Measurements from ENCODE around the gene TNPO1. TPM values are rescaled to one million over a fixed set of nuclear protein-coding genes. Genes with fewer than 3 reads are reported as not detected.
A peak's percentile ranks its signal among the peaks of the same experiment; 100 is the strongest.

Gene TNPO1
- total and polyA plus RNA-seq, 2 of the 13 experiments (the other 11 are each of a cell fraction or from before 2014, with no cell fraction given), result 26.7 to 123 TPM

GRCh38 chr5:72848474-72849428 is 32.3 kb downstream of the TNPO1 start (continued):
- no peak for TF ChIP-seq CHD4 (IDR thresholded peaks at IDR 0.05; ENCODE audit: borderline replicate concordance, low read length)
- no peak for TF ChIP-seq PBX2 (CRISPR knock-in tag; IDR thresholded peaks at IDR 0.05)
- no peak for TF ChIP-seq FOXK1 (CRISPR knock-in tag; IDR thresholded peaks at IDR 0.05; ENCODE audit: borderline replicate concordance, low read depth)
- TF ChIP-seq TIGD3 (CRISPR knock-in tag; IDR thresholded peaks at IDR 0.05; ENCODE audit: borderline replicate concordance), result no peak
- no peak for TF ChIP-seq AGO1 (IDR thresholded peaks at IDR 0.05; ENCODE audit: low read depth, low read length, poor library complexity, severe bottlenecking)
- TF ChIP-seq RXRA (CRISPR knock-in tag; IDR thresholded peaks at IDR 0.05), result no peak
- TF ChIP-seq TGIF2 (CRISPR knock-in tag; IDR thresholded peaks at IDR 0.05), result peak; percentile 64; the same call in 1 of the 2 replicates
- TF ChIP-seq NCOA1 (CRISPR knock-in tag; IDR thresholded peaks at IDR 0.05), result no peak
- no peak; the same call in 1 of the 2 replicates for TF ChIP-seq ARID5B (CRISPR knock-in tag; IDR thresholded peaks at IDR 0.05)
- TF ChIP-seq YEATS4 (CRISPR knock-in tag; IDR thresholded peaks at IDR 0.05; ENCODE audit: borderline replicate concordance), result peak; percentile 51; the same call in 1 of the 2 replicates
- no peak for TF ChIP-seq ZNF670 (CRISPR knock-in tag; IDR thresholded peaks at IDR 0.05; ENCODE audit: borderline replicate concordance)
- TF ChIP-seq ONECUT2 (CRISPR knock-in tag; IDR thresholded peaks at IDR 0.05), result no peak
- no peak for TF ChIP-seq ZNF883 (CRISPR knock-in tag; IDR thresholded peaks at IDR 0.05; ENCODE audit: not compliant biosample characterization)
- no peak for TF ChIP-seq TBP (CRISPR knock-in tag; IDR thresholded peaks at IDR 0.05)
- no peak for TF ChIP-seq GABPB1 (CRISPR knock-in tag; IDR thresholded peaks at IDR 0.05)
- no peak for TF ChIP-seq ZNF850 (CRISPR knock-in tag; conservative IDR thresholded peaks at IDR 0.05)
- no peak for TF ChIP-seq ZNF672 (CRISPR knock-in tag; IDR thresholded peaks at IDR 0.05)
- no peak for TF ChIP-seq ZNF780A (CRISPR knock-in tag; IDR thresholded peaks at IDR 0.05)
- peak; percentile 50 for TF ChIP-seq HNRNPLL (IDR thresholded peaks at IDR 0.05; ENCODE audit: low read depth, low read length, poor library complexity, severe bottlenecking)
- no peak for TF ChIP-seq ZNF383 (CRISPR knock-in tag; IDR thresholded peaks at IDR 0.05; ENCODE audit: borderline replicate concordance)
